HepG2 (cell line): ENCODE data around the gene VAMP2. TPM values are rescaled to one million over a fixed set of nuclear protein-coding genes. Genes with fewer than 3 reads are reported as not detected.
A peak's percentile ranks its signal among the peaks of the same experiment; 100 is the strongest.

Experiments used
- ELF1 ChIP-seq: sonication (generic); formaldehyde crosslinking; IDR thresholded peaks from 2 replicates; pipeline ENCODE4 v1.4.0; 2020; ENCODE audit warnings: missing genetic modification reagents
- HDAC1 ChIP-seq: sonication (generic); formaldehyde crosslinking; IDR thresholded peaks from 2 replicates; pipeline ENCODE4 v1.5.1; 2020; ENCODE audit warnings: mild to moderate bottlenecking, missing genetic modification reagents
- HNRNPLL ChIP-seq: fragments of 200-400 bp; formaldehyde crosslinking; IDR thresholded peaks from 2 replicates; pipeline ENCODE4 v1.6.1; 2017; ENCODE audit warnings: mild to moderate bottlenecking, low read depth, low read length; ENCODE audit not compliant: poor library complexity, severe bottlenecking
- HOXD1 ChIP-seq: sonication (generic); formaldehyde crosslinking; IDR thresholded peaks from 2 replicates; pipeline ENCODE4 v1.5.0; 2020; ENCODE audit warnings: missing genetic modification reagents
- MXD1 ChIP-seq: sonication (generic); formaldehyde crosslinking; IDR thresholded peaks from 2 replicates; pipeline ENCODE4 v1.4.0; 2020; ENCODE audit warnings: mild to moderate bottlenecking, missing genetic modification reagents
- NFYC ChIP-seq: IDR thresholded peaks from 2 replicates; pipeline ENCODE4 v1.6.1; 2016; ENCODE audit warnings: missing genetic modification reagents, missing compliant biosample characterization
- NR3C1 ChIP-seq: sonication (generic); formaldehyde crosslinking; IDR thresholded peaks from 2 replicates; pipeline ENCODE4 v1.4.0; 2020; ENCODE audit warnings: missing genetic modification reagents
- RXRB ChIP-seq: IDR thresholded peaks from 2 replicates; pipeline ENCODE4 v1.6.1; 2016; ENCODE audit warnings: borderline replicate concordance, missing genetic modification reagents, missing compliant biosample characterization
- TBX3 ChIP-seq: fragments of 450-650 bp; IDR thresholded peaks from 2 replicates; pipeline ENCODE4 v1.6.1; 2017; ENCODE audit warnings: antibody characterized with exemption, mild to moderate bottlenecking, inconsistent platforms, borderline replicate concordance
- USF2 ChIP-seq, 2 experiments: sonication (generic) in 1 of 2; formaldehyde crosslinking in 1 of 2; IDR thresholded peaks; 2 replicates each; pipeline versions ENCODE4 v1.5.1 to v1.6.1; 2011 to 2020; ENCODE audit warnings: borderline replicate concordance in 1 of 2, low read depth in 1 of 2, low read length in 1 of 2, mild to moderate bottlenecking in 1 of 2, missing genetic modification reagents in 1 of 2, moderate library complexity in 1 of 2
- XRCC5 ChIP-seq: fragments of 200-400 bp; formaldehyde crosslinking; optimal IDR thresholded peaks from 2 replicates; pipeline ENCODE3; 2017; ENCODE audit warnings: mild to moderate bottlenecking, low read length
- ZFYVE20 ChIP-seq: sonication (generic); formaldehyde crosslinking; IDR thresholded peaks from 2 replicates; pipeline ENCODE4 v1.8.0; 2023; ENCODE audit warnings: low read depth, mild to moderate bottlenecking, moderate library complexity, missing genetic modification reagents, borderline replicate concordance
- ZNF138 ChIP-seq: sonication (generic); formaldehyde crosslinking; IDR thresholded peaks from 2 replicates; pipeline ENCODE4 v1.5.0; 2020; ENCODE audit warnings: mild to moderate bottlenecking, low read depth, missing genetic modification reagents
- ZNF280D ChIP-seq: sonication (generic); formaldehyde crosslinking; IDR thresholded peaks from 2 replicates; pipeline ENCODE4 v1.5.1; 2020; ENCODE audit warnings: mild to moderate bottlenecking, missing genetic modification reagents
- ZNF563 ChIP-seq: sonication (generic); formaldehyde crosslinking; IDR thresholded peaks from 2 replicates; pipeline ENCODE4 v1.8.0; 2022; ENCODE audit warnings: mild to moderate bottlenecking, moderate library complexity, missing genetic modification reagents
- ZNF572 ChIP-seq: sonication (generic); formaldehyde crosslinking; IDR thresholded peaks from 2 replicates; pipeline ENCODE4 v1.5.1; 2020; ENCODE audit warnings: mild to moderate bottlenecking, missing genetic modification reagents
- ZNF576 ChIP-seq: sonication (generic); formaldehyde crosslinking; IDR thresholded peaks from 2 replicates; pipeline ENCODE4 v1.4.0; 2020; ENCODE audit warnings: mild to moderate bottlenecking, missing genetic modification reagents
- ZNF687 ChIP-seq: sonication (generic); formaldehyde crosslinking; IDR thresholded peaks from 2 replicates; pipeline ENCODE4 v1.5.1; 2020; ENCODE audit warnings: mild to moderate bottlenecking, missing genetic modification reagents, moderate library complexity
- ZNF850 ChIP-seq: sonication (generic); formaldehyde crosslinking; conservative IDR thresholded peaks from 2 replicates; pipeline ENCODE4 v1.9.0; 2021; ENCODE audit warnings: mild to moderate bottlenecking, missing genetic modification reagents
- polyA plus RNA-seq, 8 experiments: library from polyadenylated mRNA; depleted of rRNA in 3 of 8; stranded (reverse) in 7 of 8; unstranded in 1 of 8; fragments of >200 nt; fragmentation: Illumina TruSeq in 4 of 8; extraction: Trizol in 4 of 8; gene quantifications; 2 replicates each; pipeline versions ENCODE4 v1.2.1 to v1.2.3, GENCODE V29; 2011 to 2016; ENCODE audit warnings: low read depth in 4 of 8, missing spikeins in 1 of 8, mixed read lengths in 1 of 8; ENCODE audit not compliant: insufficient read depth in 1 of 8
- total RNA-seq, 5 experiments: library from RNA; depleted of rRNA; stranded (reverse); fragments of >200 nt; fragmentation: Illumina TruSeq; extraction: Trizol; gene quantifications; 2 replicates each; pipeline ENCODE4 v1.2.3, GENCODE V29; 2016; ENCODE audit warnings: low read depth in 1 of 5

VAMP2 gene
- total and polyA plus RNA-seq, 2 of the 13 experiments (the other 11 are each of a cell fraction or from before 2014, with no cell fraction given), result 3.9 to 17.2 TPM

- TF ChIP-seq ZNF687 (CRISPR knock-in tag) (peak; percentile 75), ELF1 (CRISPR knock-in tag) (peak; percentile 70), ZNF563 (CRISPR knock-in tag) (no peak), NR3C1 (CRISPR knock-in tag) (no peak), ZNF576 (no peak), ZNF572 (CRISPR knock-in tag) (no peak), USF2 (IDR thresholded peaks at IDR 0.05; ENCODE audit: low read depth, low read length) (no peak), USF2 (CRISPR knock-in tag; IDR thresholded peaks at IDR 0.05; ENCODE audit: borderline replicate concordance) (no peak; the same call in 1 of the 2 replicates), MXD1 (CRISPR knock-in tag) (no peak), ZFYVE20 (no peak), ZNF280D (CRISPR knock-in tag) (no peak; the same call in 1 of the 2 replicates), NFYC (CRISPR knock-in tag) (peak; percentile 37; the same call in 1 of the 2 replicates), ZNF850 (CRISPR knock-in tag) (no peak), ZNF138 (CRISPR knock-in tag) (no peak), HDAC1 (CRISPR knock-in tag) (no peak), HNRNPLL (peak; percentile 38), HOXD1 (CRISPR knock-in tag) (no peak), TBX3 (0 out of 2 replicates have a peak, but pooled peaks have one; percentile 8), XRCC5 (no peak), RXRB (CRISPR knock-in tag) (no peak; the same call in 1 of the 2 replicates)
Observed at GRCh38 chr17:8153957-8154607, 8.7 kb downstream of the VAMP2 start (continued).
